GM21529 (cell line): Measurements from ENCODE around the gene DUSP28.
"Not testable (repeated sequence)": the region's sequence is repeated elsewhere in the genome, so short reads cannot be mapped to it uniquely, and the experiment has no call there.

Source experiments
- ATAC-seq: cut with Tn5 transposase; IDR thresholded peaks from one replicate; pipeline ENCODE4 v1.9.1; 2021; ENCODE audit not compliant: unreplicated experiment

The DUSP28 gene, protein sequence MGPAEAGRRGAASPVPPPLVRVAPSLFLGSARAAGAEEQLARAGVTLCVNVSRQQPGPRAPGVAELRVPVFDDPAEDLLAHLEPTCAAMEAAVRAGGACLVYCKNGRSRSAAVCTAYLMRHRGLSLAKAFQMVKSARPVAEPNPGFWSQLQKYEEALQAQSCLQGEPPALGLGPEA

GRCh38 chr2:240560084-240560479, at the start of gene DUSP28:
DUSP28 (plus strand) TSS chr2:240560357; CDS start chr2:240560685, 328 bp downstream.
- ATAC-seq, result peak; percentile 63

DNA sequence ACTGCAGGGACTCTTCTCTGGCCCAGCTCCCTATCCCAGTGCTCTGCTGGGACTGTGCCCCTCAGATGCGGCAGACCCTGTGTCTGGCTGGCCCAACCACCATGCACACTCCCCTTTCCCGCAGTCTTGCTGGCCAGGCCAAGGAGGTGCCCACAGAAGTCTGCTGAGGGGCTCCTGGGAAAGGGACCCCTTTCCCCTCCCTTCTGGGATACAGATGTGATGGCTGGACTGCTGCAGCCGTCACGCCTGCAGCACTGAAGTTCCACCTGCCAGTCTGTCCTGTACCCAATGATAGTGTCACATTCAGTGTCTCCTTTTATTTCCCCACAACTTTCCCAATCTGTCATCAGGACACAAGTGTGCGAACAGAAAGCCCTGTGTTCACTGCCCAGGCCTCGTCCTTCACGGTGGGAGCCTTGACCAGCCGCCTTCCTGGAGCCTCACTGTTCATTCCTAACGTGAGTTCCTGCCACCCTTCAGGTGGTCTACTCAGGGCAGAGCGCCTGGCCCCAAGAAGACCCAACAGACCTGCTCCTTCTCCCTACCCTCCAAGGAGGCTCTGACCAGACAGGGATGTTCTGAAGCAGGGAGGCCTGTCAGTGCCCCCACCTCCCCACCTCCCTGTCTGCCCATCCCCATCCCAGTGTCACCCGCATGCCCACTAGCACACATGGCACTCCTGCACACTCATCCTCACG, 49.5 kb upstream of the DUSP28 start:
- no peak for ATAC-seq

GRCh38 chr2:240511351-240512108, 48.6 kb upstream of the DUSP28 start:
- ATAC-seq, result no peak

DNA sequence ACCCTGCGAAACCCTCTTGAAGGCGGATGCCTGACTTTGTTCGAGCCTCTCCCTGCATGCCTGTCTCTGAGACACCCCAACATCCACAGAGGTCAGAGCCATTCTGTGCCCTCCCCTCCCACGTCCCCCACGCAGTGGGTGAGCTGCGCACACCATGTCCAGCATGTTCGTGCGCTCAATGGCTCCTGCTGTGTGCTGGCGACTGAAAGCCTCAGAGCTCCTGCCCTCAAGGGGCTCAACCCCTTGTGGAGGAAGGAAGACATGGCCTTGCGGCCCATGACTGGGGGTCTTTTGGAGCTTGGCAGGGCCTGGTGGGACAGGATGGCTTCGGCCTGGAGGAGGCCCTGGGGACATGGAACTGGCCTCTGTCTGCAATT, 48.1 kb upstream of the DUSP28 start:
- ATAC-seq, result no peak

DNA sequence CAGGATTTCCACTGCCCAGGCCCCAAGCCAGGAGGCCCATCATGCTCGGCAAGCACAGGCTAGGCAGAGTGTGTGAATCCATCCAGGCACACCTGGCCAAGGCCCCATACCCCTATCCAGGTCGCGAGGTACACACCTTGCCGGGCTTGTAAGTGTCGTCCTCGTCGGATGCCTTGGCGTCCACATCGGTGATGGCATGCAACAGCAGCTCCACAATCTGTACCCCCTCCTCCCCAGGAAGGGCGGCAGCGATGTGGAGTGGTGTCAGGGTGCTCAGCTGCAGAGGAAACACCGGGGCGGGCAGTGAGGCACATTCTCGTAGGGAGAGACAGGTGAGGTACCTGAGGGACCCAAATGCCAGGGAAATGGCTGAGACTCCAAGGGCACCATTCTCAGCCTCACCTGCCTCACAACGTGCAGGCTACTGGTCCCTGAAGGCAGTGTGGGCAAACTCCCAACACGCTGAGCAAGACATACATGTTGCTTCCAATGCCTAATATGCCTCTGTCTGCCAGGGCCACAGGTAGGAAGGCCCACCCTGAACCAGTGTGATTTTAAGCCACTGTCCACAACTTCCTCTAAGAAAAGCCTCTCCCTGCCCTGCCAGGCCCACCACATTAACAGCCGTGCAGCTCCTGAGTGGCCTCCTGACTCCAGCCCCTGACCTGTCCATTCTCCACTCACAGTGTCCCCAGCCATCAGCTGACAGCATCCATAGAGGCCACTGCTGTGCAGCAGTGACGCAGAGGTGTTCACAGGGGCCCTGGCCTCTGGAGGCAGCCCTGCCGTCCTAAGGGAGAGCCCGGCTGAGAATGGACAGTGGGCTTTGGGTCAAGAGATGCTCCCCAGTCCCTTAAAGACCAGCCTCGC, 47.3 kb upstream of the DUSP28 start:
- ATAC-seq, result no peak

DNA sequence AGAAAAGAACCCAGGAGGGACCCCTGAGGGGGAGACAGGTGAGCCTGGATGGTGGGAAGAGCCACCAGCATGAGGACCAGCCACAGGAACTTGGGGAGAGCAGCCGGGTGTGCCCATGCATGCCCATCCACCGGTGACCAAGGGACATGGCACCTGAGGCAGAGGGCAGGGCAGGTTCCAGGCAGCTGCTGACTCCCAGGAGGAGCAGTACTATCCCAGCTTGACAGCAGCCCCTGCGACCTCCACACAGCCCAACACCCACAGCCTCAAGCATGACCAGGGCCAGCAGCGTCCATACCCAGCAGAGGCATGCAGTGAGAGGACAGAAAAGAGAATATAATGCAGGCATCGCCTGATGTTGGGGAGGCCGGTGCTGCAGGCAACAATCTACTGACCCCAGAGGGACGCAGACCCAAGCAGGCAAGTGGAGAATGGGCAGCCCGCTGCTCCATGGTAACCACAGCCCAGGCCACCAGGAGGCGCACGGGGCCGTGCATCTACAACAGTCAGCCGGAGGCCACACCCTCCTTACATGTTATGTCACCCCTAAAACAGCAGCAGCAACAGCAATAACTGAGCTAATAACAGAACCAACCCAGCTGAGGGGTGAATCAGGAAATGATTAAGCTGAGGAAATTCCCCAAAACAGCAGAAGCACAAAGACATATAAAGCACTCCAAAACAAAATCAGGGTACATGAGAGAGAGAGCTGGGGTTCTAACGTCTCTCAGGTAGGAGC, 46.4 kb upstream of the DUSP28 start:
- peak; percentile 98 for ATAC-seq

DNA sequence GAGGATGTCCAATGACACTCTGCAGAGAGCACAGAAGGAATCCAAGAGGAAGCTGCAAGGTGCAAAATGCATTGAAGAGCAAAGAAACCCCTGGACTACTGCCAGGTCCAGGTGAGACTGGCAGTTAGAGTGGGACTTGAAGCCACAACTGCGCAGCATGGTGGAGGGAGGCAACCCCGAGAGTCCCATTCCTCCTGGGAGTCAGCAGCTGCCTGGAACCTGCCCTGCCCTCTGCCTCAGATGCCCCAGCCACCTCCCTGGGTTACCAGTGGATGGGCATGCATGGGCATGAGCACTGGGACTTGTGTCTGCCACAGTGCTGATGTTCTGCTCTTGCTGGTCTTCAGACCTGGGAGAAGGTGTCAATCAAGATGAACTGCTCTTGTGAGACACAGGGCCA, 45.5 kb upstream of the DUSP28 start:
- no peak for ATAC-seq

DNA sequence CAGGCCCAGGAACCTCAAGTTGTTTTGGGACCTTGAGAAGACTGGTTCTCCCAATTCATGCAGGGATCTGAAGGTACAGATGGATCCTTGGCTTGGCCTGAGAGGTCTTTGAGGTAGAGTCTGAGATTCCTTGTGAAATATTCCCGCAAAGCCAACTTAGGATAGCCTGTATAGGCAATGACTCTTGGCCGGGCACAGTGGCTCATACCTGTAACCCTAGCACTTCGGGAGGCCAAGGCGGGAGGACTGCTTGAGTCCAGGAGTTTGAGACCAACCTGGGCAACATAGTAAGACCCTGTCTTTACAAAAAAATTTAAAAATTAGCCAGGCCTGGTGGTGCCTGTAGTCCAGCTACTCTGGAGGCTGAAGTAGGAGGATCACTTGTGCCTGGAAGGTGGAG, 42.8 kb upstream of the DUSP28 start:
- ATAC-seq, result no peak

GRCh38 chr2:240518981-240519380, 41.2 kb upstream of the DUSP28 start:
- ATAC-seq, result no peak

DNA sequence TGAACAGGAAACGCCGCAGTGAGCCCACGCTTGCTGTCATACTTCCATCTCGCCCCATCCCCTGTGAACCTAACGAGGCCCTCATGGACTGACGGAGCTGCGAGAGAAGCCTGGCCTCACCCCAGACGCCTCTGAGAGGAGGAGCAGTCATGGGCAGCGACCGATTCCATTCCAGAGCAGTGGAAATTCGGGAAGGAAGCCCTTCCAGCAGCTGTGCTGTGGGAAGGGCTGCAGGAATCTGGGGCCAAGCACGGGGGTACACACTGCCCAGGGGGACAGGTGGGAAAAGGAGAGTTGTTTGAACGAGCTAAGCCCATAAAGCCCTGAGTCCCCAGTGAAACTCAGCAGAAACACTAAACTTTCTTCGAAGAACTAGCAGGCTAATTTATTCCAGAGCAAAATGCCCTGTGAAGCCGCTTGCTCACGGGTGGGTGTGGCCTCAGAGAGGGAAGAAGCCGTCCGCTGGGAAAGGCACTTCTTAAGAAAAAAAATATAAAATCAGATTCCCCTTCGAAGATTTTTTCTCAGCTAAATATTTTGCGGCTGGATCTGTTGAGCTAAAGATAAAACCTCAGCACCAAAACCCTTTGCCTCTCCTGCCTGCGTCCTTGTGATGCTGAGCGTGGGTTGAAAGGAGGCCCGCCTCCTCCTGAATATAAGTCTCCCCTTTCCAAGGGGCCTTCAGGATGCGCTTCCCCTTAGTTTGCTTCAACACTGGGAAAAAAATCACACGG, 40.6 kb upstream of the DUSP28 start:
- no peak for ATAC-seq

GRCh38 chr2:240520130-240520973, 39.8 kb upstream of the DUSP28 start:
- no peak for ATAC-seq

- ATAC-seq, result no peak
Measured at GRCh38 chr2:240520974-240521350, 39.2 kb upstream of the DUSP28 start.

DNA sequence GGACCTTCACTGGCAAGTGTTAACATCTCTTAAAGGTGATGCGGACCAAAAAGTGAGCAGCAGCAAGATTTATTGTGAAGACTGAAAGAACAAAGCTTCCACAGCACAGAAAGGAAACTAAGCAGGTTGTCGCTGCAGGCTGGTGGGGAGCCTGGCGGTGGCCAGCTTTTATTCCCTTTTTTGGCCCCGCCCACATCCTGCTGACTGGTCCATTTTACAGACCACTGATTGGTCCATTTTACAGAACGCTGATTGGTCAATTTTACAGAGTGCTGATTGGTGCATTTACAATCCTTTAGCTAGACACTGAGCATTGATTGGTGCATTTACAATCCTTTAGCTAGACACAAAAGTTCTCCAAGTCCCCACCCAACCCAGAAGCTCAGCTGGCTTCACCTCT, 38.3 kb upstream of the DUSP28 start:
- not testable (repeated sequence) for ATAC-seq

DNA sequence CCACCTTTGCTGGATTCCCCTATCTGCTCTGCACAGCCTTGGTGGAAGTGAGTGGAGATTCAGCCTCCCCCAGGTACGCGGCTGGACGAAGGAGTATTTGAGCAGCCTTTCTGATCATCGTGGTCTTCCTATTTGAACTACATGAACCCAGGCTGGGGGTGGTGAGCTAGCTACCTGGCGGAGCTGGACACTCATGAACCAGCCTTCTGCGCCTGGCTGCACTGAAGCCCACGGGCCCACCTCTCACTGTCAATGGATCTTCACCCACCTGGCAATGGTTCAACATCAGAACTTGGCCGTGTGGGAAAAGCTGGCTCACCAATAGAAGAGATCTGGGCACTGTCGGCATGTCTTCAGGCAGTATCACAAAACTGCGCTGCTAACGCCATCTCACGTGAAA, 37.8 kb upstream of the DUSP28 start:
- no peak for ATAC-seq

- ATAC-seq, result no peak
Measured at GRCh38 chr2:240523451-240524281, 36.5 kb upstream of the DUSP28 start.

DNA sequence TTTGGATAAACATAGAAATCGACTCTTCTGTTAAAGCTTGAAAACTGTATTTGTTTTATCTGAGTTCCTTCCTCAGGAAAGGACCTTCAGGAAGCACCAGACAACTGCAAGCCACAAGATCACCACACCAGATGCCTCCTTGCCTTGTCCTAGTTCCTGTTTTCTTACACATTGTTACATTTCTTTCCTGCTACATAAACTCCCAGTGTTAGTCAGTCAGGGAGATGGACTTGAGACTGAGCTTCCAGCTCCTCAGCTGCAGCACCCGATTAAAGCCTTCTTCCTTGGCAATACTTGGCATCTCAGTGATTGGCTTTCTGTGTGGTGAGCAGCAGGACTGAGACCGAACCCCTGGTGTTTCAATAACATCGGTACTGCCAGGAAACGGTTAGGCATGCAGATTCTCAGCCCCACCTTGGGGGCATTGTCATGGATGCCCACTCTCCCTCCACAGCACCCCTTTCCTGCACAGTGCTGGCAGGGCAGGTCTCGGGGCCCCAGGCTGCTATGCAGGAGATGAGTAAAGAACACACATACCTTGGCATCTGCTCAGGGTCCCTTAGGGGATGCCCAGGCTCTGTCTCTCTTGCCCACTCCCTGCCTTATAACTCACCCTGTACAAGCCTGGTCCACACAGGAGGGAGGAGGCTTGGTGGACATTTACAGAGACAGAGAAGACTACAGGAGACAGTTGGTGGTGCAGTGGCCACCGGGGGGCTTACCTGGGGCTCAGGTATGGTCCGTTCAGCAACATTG, 35.0 kb upstream of the DUSP28 start:
- ATAC-seq, result no peak

GRCh38 chr2:240525802-240526201, 34.4 kb upstream of the DUSP28 start:
- ATAC-seq, result no peak
